ENCODE results near the gene NBAS.

Gene NBAS

GRCh38 chr2:15141211-15141610 is 419.9 kb downstream of the NBAS start:
- no peak for DNase-seq (ENCODE audit: low read depth)
- H3K4me3 ChIP-seq (ENCODE audit: low read depth, low read length) = no peak overlapping the region
- TF ChIP-seq MYC (IDR thresholded peaks at IDR 0.05; ENCODE audit: low read depth, low read length) = no peak
- TF ChIP-seq CTCF (IDR thresholded peaks at IDR 0.05; ENCODE audit: low read depth, low read length) = no peak
- TF ChIP-seq, protein P1, sequence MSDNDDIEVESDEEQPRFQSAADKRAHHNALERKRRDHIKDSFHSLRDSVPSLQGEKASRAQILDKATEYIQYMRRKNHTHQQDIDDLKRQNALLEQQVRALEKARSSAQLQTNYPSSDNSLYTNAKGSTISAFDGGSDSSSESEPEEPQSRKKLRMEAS (IDR thresholded peaks at IDR 0.05; ENCODE audit: low read depth, low read length) = no peak
- TF ChIP-seq POLR2A (IDR thresholded peaks at IDR 0.05; ENCODE audit: extremely low read depth, insufficient read length) = no peak

GRCh38 chr2:15136639-15137038 is 424.5 kb downstream of the NBAS start:
- TF ChIP-seq, protein P1 (IDR thresholded peaks at IDR 0.05; ENCODE audit: low read depth, low read length) = no peak
- TF ChIP-seq POLR2A (IDR thresholded peaks at IDR 0.05; ENCODE audit: extremely low read depth, insufficient read length) (no peak), MYC (IDR thresholded peaks at IDR 0.05; ENCODE audit: low read depth, low read length) (no peak), CTCF (IDR thresholded peaks at IDR 0.05; ENCODE audit: low read depth, low read length) (no peak)
- H3K4me3 ChIP-seq (ENCODE audit: low read depth, low read length) = no peak overlapping the region
- no peak for DNase-seq (ENCODE audit: low read depth)

DNA sequence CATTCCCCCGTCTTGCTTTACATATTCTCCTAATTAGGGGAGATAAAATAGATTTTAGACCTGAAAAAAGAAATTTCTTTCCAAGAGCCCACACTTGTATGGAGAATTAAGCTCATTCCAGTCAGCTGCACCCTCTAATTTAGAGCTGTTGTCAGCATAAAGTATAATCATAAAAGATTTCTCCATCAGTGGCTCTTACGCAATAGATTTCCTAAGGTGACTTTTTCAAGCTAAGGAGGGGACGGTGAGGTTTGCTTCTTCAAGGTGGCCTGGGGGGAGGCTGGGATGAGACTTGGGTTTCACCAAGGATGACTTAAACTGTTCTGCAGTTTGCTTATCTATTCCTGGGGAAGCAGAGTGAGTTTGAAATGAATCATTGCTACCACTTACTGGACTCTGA is 426.2 kb downstream of the NBAS start:
- no peak overlapping the region for H3K4me3 ChIP-seq (ENCODE audit: low read depth, low read length)
- TF ChIP-seq MYC (IDR thresholded peaks at IDR 0.05; ENCODE audit: low read depth, low read length) (no peak), CTCF (IDR thresholded peaks at IDR 0.05; ENCODE audit: low read depth, low read length) (no peak), POLR2A (IDR thresholded peaks at IDR 0.05; ENCODE audit: extremely low read depth, insufficient read length) (no peak)
- TF ChIP-seq, protein P1 (IDR thresholded peaks at IDR 0.05; ENCODE audit: low read depth, low read length) = no peak
- DNase-seq (ENCODE audit: low read depth) = no peak

- no peak for DNase-seq (ENCODE audit: low read depth)
- no peak overlapping the region for H3K4me3 ChIP-seq (ENCODE audit: low read depth, low read length)
- TF ChIP-seq POLR2A (IDR thresholded peaks at IDR 0.05; ENCODE audit: extremely low read depth, insufficient read length) (no peak), CTCF (IDR thresholded peaks at IDR 0.05; ENCODE audit: low read depth, low read length) (no peak), MYC (IDR thresholded peaks at IDR 0.05; ENCODE audit: low read depth, low read length) (no peak)
- TF ChIP-seq, protein P1 (IDR thresholded peaks at IDR 0.05; ENCODE audit: low read depth, low read length) = no peak
These were observed 427.7 kb downstream of the NBAS start for GRCh38 chr2:15133461-15133860.

GRCh38 chr2:15128846-15129245 is 432.3 kb downstream of the NBAS start:
- H3K4me3 ChIP-seq (ENCODE audit: low read depth, low read length) = no peak overlapping the region
- DNase-seq (ENCODE audit: low read depth) = no peak
- no peak for TF ChIP-seq MYC (IDR thresholded peaks at IDR 0.05; ENCODE audit: low read depth, low read length)

GRCh38 chr2:15127876-15128275 is 433.3 kb downstream of the NBAS start:
- DNase-seq (ENCODE audit: low read depth) = no peak
- no peak for TF ChIP-seq MYC (IDR thresholded peaks at IDR 0.05; ENCODE audit: low read depth, low read length)
- TF ChIP-seq, protein P1 (IDR thresholded peaks at IDR 0.05; ENCODE audit: low read depth, low read length) = no peak
- no peak for TF ChIP-seq POLR2A (IDR thresholded peaks at IDR 0.05; ENCODE audit: extremely low read depth, insufficient read length)
- no peak for TF ChIP-seq CTCF (IDR thresholded peaks at IDR 0.05; ENCODE audit: low read depth, low read length)
- no peak overlapping the region for H3K4me3 ChIP-seq (ENCODE audit: low read depth, low read length)
